Measurements from ENCODE around the gene ACBD6.

ACBD6 gene

DNA sequence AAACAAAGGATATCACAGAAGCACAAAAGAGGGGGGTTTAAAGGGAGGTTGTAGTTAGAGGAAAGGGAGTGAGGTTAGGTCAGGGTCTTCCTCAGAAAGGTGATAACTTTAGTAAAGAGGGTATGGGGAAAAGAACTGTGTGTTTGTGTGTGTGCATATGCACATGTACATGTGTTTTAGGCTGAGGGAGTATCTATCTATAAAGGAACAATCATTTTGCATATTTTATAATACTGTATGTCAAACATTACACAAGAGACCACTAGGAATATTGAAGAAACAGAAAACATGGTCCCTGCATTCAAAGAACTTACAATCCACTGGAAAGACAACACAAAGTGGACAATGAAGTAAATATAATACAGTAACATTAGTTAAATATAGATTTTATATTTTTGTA lies 132.2 kb downstream of the ACBD6 start:
- DNase-seq (ENCODE audit: low spot score), result no peak

DNA sequence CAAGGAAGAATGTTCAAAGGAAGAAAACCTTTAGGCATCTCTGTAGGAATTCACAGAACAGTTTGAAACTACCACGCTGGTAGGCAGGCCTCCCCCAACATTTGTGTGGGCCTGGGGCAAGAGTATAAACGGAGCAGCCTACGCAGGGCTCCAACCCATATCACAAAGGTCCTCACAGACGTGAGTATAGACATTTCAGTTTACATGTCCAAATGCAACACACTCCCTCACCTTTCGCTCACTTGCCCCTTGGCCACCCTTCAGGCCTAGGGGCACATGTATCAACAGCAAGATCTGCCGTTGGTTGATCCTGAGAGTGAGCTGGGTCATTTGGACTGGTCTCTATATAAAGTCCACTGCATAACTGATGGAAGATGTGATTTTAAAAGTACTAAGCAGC lies 133.3 kb downstream of the ACBD6 start:
- no peak for DNase-seq (ENCODE audit: low spot score)

DNA sequence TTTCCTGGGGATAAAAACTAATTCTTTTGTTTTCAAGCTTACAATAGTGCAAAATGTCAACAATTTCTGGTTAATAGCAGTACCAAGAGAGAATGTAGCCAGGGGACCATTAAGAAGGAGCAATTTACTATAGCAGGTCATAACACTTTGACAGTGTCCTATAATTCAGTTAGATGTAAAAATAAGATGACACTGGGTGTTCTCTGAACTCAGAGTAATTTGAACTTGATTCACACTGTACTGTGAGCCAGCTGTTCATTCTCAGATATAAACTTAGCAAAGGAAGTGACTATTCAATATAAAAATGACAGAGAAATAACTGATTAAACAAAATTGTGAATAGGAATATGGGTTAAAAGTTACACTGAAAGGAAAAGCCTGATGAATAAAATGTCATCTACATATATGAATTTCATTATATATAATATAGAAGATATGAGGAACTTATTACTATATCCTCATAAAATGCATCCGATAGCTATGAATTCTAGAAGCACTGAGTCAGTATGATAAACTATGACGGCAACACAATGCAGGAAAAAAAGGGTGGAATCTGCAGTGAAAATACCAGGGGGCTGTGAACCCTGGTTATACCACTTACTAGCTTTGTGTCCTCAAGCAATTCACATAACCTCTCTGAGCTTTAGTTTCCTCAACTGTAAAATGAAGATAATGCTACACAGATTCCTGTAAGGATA lies 135.9 kb downstream of the ACBD6 start:
- no peak for DNase-seq (ENCODE audit: low spot score)

DNA sequence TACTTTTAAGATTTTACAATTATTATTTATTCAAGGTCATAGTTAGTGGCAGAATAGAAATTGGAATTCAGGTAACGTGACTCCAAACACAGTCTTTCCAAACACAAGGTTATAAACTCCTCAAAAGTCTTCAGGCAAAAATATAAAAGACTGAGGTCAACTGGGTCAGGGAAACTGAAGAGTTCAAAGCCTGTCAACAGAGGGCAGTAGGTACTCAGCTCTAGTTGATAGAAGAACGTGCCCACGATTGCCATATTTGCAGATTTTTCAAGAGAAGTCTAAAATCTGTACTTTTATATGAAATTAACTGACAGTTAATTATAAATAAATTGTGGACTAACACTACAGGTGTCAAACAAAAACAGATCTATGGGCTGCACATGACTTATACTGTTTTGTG lies 137.3 kb downstream of the ACBD6 start:
- no peak for DNase-seq (ENCODE audit: low spot score)

DNA sequence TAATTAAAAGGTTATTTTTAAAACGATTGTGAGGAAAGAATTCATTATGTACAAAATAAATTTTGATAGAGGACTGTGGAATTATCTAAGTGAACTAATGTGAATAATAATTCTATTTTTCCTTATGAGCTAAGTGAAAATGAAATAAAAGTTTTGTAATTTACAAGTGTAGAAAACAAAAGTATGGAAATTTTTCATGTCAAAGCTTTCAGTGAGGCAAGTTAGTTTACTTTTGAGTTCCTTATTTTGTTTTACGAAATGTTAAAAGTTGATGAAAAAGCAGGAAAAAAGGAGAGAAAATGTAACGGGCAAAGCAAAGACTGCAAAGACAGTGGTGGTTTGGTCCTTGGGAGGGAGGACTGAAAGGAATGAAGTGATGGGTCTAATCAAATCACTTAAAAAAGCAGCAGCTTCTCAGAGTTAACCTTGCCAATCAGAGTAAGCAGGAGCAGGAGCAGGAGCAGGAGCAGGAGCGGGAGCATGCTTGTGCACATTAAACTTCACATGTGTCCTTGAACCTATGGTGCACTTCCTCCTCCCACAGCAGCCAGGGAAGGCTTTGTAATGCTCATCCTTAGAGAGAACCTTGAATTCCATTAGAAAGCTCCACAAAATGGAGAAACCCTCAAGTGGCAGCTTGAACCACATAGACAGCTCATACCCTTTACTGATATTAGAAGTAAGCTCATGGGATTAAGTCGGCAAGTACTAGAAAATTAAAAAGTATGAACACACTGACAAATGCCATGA lies 139.0 kb downstream of the ACBD6 start:
- DNase-seq (ENCODE audit: low spot score), result no peak

DNA sequence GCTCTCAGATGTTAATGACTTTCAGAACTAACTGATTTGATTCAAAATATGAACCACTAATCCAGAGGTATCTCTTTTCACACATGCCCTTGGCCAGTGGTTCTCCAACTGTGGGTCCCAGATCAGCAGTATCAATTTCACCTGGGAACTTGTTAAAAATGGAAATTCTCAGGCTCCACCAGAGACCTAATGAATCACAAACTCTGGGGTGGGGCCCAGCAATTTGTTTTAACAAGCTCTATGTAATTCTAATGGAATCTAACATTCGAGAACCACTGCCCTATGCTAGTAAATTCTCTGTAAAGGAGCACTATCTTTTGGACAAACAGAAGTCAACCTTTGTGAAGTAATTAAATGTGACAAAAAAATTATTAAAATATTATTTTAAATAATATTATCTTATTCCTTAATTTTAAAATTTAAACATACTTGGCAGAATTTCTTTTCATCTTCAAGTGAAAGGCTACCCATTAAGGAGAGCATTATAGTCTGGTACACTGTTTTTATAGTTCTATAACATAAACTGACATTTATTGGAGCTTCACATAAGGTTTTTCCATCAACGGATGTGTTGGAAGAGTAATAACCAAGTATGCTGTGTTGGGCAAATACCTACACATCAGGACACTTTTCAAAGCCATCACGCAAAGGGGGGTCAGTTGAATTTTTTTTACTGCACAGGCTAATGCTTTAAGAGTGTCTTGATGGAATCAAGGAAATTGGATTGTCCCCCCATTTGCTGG lies 141.9 kb downstream of the ACBD6 start:
- no peak for DNase-seq (ENCODE audit: low spot score)

DNA sequence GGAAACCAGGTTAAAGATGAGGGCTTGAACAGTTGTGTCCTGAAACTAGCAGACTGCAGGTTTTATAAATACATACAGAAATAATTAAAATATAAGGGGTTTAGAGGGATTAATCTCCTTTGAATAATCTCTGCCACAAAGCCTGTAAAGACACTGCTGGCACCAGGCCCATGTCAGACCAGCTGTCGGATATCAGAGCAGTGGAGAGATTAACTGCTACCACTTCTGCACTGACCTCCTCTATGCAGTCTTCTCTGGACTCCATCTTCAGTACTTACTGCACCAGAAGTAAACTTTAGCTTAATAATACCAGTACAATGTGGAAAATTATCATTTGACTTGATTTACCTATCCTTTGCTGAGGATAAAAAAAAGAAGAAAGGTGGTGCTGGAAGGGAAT lies 143.7 kb downstream of the ACBD6 start:
- no peak for DNase-seq (ENCODE audit: low spot score)

DNA sequence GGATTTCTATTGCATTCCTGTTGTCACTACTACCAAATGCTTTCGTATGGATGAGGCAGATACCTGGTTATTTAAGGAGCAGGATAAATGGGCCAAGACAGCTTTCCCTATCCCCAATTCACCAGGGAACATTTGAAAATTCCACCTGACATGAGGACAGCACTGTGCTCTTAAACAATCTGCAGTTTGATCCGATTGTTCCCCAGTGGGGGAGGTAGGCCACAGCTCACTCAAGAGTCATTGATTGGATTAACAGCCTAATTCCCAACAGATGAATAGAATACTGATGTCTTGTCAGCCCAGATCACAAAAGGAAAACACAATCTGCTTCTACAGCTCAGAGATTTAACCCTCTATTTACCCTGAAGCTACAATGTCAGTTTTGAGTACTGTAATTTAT lies 148.4 kb downstream of the ACBD6 start:
- DNase-seq (ENCODE audit: low spot score), result no peak

DNA sequence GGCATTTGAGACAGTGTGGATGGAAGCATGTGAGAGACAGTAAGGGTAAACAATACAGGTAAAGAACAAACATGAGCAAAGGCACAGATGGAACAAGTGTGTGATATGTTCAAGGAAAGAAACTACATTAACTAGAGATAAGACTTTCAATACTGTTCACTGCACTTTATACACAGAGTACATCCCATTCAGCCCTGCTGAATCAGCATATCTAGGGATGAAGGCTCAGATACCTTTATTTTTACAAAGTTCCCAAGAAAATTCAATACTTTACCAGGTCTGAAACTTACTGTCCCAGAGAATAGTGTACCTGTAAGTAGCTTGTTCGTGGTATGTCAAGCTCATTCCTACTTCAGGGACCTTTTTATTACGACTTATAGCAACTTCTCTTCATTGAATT lies 149.8 kb downstream of the ACBD6 start:
- no peak for DNase-seq (ENCODE audit: low spot score)

DNA sequence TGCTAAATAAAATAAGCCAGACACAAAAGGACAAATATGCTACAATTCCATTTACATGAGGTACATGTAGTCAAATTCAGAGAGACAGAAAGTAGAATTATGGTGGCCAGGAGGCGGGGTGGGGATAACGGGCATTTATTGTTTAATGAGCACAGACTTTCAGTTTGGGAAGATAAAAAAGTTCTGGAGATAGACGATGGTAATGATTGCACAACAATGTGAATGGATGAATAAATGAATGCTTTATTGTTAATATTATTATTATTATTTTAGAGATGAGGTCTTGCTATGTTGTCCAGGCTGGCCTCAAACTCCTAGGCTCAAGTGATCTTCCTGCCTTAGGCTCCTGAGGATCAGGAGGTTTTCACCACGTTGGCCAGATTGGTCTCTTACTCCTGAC lies 150.4 kb downstream of the ACBD6 start:
- DNase-seq (ENCODE audit: low spot score), result no peak

DNA sequence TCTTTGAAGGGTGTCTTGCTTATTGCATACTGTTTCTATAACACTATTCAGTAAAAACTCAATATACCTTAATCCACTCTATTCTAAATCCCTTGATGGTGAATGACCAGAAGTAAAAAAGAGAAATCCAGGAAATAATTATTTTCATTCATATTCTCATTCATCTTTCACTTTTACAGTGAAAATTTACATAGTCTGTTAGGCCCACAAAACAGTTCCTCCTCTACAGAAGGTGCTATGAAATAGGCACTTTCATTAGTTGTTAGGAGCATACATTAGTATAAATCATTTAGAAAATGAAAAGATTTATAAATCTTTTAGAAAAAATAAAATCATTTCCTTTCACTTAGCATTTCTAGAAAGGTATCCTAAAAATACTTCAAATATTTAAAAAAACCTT lies 157.2 kb downstream of the ACBD6 start:
- DNase-seq (ENCODE audit: low spot score), result no peak

DNA sequence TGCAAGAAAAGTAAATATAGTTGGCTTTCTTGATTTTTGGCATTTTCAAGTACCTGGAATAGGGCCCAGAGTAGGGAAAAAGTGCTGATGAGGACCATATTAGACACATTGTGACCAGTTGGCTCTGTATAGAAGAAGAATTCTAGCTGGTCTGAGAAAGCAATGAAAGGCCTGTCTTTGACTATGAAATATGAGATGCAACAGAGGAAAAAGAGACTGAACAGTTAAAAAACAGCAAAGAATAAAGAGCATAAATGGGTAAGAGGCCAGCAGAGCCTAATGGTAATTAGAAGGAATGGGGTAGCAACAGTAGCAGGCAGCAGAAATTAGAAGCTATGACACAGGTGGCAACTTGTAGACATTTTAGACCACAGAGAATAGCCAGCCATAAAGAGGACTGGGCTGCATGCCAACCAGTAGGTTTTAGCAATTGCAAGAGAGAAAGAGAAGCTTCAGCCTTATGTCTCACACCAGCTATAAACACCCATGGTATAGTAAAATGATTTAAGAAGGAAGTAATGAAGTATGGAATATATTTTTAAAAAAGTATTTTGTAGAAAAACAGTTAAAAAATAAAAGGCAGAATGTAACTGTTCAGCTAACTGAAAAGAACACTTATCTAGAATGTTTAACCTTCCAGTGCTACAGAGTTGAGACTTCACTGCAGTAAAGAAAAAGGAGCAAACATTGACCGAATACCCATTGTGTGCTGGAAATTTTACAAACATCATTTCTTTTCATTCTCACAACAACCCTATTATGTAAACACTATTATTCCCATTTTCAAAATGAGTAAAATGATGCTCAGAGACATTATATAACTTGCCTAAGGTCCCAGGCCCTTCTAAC lies 158.2 kb downstream of the ACBD6 start:
- DNase-seq (ENCODE audit: low spot score), result peak; percentile 10

DNA sequence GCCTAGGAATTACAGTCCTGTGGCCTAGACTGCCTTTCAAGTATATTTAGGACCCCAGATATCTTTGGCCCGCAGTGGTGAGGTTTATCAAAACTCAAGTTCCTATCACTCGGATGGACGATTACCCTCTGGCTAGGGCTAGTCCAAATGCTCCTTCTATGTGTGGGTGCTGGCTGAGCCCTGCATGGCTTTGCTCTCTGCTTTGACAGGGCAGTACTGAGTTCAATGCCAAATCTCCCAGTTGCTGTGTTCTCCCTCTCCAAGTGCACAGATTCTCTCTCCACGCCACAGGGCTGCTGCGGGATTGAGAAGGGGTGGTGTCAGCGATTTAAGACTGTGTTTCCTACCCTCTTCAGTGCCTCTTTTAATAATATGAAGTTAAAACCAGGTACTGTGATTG lies 175.3 kb downstream of the ACBD6 start:
- no peak for DNase-seq (ENCODE audit: low spot score)

DNA sequence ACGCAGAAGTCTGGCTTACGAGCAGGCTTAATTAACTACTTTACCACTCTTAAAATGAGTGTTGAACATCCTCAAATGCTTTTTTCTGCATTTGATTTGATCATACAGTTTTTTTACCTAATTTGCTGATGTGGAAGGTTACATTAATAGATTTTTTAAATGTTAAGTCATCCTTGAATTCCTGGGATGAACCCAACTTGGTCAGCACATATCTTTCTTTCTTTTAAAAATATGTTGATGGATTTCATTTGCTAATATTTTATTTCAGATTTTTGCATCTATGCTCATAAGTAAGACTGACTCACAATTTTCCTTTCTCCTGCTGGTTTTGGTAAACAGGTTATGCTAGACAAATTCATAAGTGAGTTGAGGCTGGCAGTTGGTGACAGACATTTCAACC lies 189.5 kb downstream of the ACBD6 start:
- no peak for DNase-seq (ENCODE audit: low spot score)

DNA sequence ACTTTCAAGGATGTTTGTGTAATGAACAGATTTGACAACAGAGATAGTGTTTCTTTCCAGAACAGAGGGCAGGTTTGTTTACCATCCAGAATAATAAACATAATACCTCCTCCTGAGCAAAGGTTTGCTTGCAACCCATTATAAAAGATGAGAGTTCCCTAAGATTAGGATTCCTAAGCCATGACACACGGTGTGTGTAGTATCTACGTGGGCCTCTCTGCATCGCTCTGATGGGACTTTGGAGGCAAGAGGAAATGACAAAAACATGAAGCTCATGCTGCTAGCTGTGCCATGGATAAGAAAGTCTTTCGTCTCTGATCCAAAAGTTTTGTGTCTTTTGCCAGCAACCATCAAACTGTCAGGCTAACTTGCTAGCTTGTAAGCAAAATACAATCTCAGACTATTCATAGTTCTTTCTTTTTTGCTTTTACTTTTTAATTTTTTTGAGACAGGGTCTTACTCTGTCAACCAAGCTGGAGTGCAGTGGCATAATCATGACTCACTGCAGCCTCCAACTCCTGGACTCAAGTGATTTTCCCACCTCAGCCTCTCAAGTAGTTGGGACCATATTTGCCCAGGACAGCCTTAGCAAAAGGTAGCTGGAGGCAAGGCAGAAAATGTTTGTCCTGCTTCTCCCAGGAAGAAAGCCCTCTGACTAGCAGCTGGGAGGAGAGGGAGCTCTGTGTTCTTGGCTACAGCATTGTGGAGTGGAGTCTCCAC lies 191.2 kb downstream of the ACBD6 start:
- no peak for DNase-seq (ENCODE audit: low spot score)

DNA sequence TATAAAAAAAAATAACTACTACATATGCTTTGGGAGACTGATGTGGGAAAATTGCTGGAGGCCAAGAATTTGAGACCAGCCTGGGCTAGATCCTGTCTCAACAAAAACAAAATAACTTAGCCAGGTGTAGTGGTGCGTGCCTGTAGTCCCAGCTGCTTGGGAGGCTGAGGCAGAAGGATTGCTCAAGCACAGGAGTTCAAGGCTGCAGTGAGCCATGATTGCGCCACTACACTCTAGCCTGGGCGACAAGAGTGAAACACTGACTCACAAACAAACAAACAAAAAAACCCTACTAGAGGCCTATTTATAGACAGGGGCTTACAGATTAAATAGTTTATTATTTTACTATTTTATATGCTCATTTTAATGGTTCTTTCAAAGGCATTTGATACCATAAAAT lies 192.3 kb downstream of the ACBD6 start:
- no peak for DNase-seq (ENCODE audit: low spot score)

DNA sequence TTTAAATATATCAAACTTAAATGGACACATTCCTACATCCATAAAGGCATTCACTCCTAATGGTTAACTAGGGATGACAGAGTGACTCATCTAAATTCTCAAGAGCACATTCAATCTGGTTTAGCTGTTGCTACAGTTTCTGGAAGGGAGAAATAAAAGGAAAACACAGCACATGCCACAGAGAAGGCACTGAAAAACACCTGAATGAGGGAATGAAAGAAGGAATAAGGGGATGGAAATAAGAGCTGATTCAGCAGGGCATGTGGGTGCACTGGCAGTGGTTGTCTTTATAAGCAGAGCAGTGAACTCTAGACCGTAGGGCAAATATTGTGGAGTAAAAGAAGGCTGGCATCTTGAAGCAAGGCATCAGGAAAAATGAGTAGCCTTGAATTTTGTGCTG lies 193.0 kb downstream of the ACBD6 start:
- no peak for DNase-seq (ENCODE audit: low spot score)

DNA sequence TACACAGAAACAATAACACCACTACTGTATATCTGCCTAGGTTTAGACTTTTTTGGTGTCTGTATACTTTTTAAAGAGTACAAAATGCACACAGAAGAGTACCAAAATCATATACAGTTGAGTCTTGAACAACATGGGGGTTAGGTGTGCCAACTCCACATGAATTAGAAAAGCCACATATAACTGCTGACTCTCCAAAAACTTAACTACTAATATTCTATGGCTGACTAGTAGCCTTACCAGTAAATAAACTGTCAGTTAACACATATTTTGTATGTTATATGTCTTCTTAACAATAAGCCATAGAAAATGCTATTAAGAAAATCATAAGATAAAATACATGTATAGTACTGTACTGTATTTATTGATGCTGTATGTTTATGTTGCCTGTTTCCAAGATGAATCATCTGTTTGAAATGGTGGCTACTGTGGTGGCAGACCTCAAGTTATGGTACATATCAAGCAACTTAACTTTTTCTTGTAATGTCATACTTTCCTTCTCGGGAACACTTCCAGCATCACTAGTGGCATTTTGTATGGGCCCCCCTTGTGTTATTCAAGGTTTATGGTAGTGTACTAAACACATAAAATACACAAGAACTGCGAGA lies 201.1 kb downstream of the ACBD6 start:
- no peak for DNase-seq (ENCODE audit: low spot score)

DNA sequence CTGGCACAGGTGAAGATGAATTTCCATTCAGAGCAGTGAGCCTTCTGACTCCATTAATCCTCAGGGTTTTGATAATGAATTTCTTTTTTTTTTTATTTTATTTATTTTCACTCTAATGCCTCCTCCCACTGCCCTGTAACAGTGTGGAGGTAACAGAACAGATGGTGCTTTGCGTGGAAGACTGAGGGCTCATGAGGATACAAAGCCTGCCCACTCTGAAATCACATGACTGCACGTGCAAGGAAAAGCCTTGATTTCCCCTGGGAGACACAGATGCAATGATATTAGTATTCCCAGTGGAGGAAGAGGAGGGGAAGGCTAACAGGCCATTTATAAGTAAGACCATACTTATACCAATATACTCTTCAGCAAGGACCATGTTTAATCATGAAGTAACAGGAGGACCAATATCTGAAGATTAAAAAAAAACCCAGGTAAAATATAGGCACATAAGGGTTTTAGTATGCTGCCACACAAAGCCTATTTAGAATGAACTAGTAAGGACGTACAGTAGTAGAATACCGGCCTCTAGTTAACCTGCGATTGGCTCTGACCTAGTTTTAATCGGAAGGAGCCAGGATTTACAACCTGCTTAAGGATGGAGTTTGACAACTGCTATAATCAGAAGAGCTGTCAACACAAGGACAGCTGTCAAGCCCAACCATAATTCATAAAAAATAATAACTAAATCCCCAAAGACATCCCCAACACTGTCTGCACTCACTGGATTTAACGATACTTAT lies 202.7 kb downstream of the ACBD6 start:
- DNase-seq (ENCODE audit: low spot score), result no peak

DNA sequence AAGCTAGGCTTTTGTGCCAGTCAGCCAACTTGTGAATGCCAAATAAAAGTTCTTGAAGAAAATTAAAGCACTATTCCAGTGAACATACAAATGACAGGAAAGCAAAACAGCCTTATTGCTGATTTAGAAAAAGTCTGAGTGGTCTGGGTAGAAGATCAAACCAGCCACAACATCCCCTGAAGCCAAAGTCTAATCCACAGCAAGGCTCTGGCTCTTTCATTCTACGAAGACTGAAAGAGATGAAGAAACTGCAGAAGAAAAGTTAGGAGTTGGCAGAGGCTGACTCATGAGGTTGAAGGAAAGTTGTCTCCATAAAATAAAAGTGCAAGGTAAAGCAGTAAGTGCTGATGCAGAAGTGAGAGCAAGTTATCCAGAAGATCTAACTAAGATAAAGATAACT lies 206.4 kb downstream of the ACBD6 start:
- DNase-seq (ENCODE audit: low spot score), result no peak

DNA sequence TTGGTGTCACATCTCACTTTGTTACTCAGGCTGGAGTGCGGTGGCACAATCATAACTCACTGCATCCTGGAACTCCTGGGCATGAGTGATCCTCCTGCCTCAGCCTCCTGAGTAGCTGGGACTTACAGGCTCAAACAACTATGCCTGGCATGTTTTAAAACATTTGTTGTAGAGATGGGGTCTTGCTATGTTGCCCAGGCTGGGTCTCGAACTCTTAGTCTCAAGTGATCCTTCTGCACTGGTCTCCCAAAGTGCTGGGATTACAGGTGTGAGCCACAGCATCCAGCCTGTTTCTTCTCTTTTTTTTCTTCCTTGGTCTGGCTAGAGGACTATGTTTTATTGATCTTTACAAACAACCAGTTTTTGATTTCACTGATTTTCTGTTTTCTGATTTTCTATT lies 207.7 kb downstream of the ACBD6 start:
- DNase-seq (ENCODE audit: low spot score), result no peak

Measured in SW480 (cell line).